GM12873 (cell line): ENCODE measurements around the gene CPSF3.

Experiments used
- CTCF ChIP-seq: IDR thresholded peaks from 2 replicates; pipeline ENCODE4 v1.5.1; 2012; ENCODE audit warnings: low read depth, mild to moderate bottlenecking, moderate library complexity, low read length, control low read depth; ENCODE audit not compliant: insufficient read depth; ENCODE audit errors: missing control alignments

The CPSF3 gene

GRCh38 chr2:9423100-9423921, at the start of gene CPSF3, which contains the start of gene ITGB1BP1:
CPSF3 (plus strand) TSS chr2:9423654; CDS start chr2:9423774, 120 bp downstream.
ITGB1BP1 (minus strand) TSS chr2:9423528; CDS start chr2:9418697, 4,831 bp downstream.
- TF ChIP-seq CTCF: no peak

GRCh38 chr2:9374071-9374730, 49.3 kb upstream of the CPSF3 start:
- no peak for TF ChIP-seq CTCF

- peak; percentile 30 for TF ChIP-seq CTCF
Measured at GRCh38 chr2:9375857-9376428, 47.5 kb upstream of the CPSF3 start.

- TF ChIP-seq CTCF: no peak
Measured at GRCh38 chr2:9377461-9378097, 45.9 kb upstream of the CPSF3 start.

- TF ChIP-seq CTCF: no peak
Measured at GRCh38 chr2:9378433-9379390, 44.7 kb upstream of the CPSF3 start.

- no peak for TF ChIP-seq CTCF
Measured at GRCh38 chr2:9379391-9379755, 44.1 kb upstream of the CPSF3 start.
